ENCODE data around the gene ARID1B. TPM values are rescaled to one million over a fixed set of nuclear protein-coding genes. Genes with fewer than 3 reads are reported as not detected.

The ARID1B gene
- total RNA-seq, 4 donors from 2014 or later: 70.5 to 135 (median 78.2) TPM

- no peak for ATAC-seq (ENCODE audit: low FRiP score)
- TF ChIP-seq CTCF (IDR thresholded peaks at IDR 0.05): no peak
- DNase-seq (ENCODE audit: low spot score): no peak
These were observed 207.1 kb downstream of the ARID1B start for GRCh38 chr6:156984178-156984738.

- DNase-seq (ENCODE audit: low spot score) (no peak), ATAC-seq (ENCODE audit: low FRiP score) (no peak)
These were observed 208.1 kb downstream of the ARID1B start for GRCh38 chr6:156985309-156985708.

GRCh38 chr6:156988276-156989158, 211.3 kb downstream of the ARID1B start:
- no peak for DNase-seq (ENCODE audit: low spot score)
- no peak for ATAC-seq (ENCODE audit: low FRiP score)
- no peak for TF ChIP-seq CTCF (IDR thresholded peaks at IDR 0.05)

More at GRCh38 chr6:156985309-156985708, 208.1 kb downstream of the ARID1B start:
- no peak for TF ChIP-seq CTCF (IDR thresholded peaks at IDR 0.05)

- ATAC-seq (ENCODE audit: low FRiP score): peak; percentile 65
These were observed 212.1 kb downstream of the ARID1B start for GRCh38 chr6:156989159-156989806.

GRCh38 chr6:156992020-156992804, 215.0 kb downstream of the ARID1B start:
- ATAC-seq (ENCODE audit: low FRiP score): no peak
- no peak for TF ChIP-seq CTCF (IDR thresholded peaks at IDR 0.05)
- no peak for DNase-seq (ENCODE audit: low spot score)

More at GRCh38 chr6:156989159-156989806, 212.1 kb downstream of the ARID1B start:
- DNase-seq (ENCODE audit: low spot score): no peak
- no peak for TF ChIP-seq CTCF (IDR thresholded peaks at IDR 0.05)

GRCh38 chr6:156993713-156994112, 216.5 kb downstream of the ARID1B start:
- no peak for TF ChIP-seq CTCF (IDR thresholded peaks at IDR 0.05)
- ATAC-seq (ENCODE audit: low FRiP score): no peak
- DNase-seq (ENCODE audit: low spot score): no peak
